Measurements from ENCODE around the gene DUSP18.
"Not testable (repeated sequence)": the region's sequence is repeated elsewhere in the genome, so short reads cannot be mapped to it uniquely, and the experiment has no call there.

The DUSP18 gene

DNA sequence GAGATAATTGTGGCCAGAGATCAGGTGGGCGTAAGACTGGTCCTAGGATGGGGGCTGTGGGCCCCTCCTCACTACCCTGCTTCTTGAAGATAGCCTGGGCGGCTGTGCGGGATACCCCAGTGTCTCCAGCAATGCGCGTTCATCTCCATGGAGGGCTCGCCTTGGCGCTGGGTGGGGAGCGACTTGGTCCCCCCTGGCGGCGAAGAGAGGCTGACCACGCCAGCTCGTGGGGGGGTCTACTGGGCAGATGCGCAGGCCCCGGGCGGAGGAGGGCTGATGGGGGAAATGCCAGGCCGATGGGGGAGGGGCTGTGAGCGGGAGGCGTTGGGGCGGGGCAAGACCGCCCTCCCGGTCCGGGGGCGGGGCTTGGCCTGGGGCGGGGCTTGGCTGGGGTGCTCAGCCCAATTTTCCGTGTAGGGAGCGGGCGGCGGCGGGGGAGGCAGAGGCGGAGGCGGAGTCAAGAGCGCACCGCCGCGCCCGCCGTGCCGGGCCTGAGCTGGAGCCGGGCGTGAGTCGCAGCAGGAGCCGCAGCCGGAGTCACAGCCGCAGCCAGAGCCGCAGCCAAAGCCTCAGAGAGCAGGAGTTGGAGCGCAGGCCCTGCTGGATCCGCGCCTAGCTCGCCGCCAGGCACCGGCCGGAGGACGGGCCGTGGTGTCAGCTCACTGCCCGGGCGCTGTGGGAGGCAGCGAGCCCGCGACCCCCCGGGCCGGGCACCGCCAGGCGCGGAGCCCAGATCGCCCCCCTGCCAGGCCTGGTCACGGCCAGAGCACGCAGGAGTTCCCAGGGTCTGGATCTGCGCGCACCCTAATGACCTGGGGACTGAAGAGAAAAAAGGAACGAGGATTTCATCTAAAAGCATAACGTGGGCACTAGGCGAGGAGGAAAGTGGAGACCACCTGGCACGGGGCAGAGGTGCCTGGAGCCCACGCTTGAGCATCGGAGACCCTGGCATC is 32.1 kb downstream of the DUSP18 start, which contains the start of gene SLC35E4:
TSS of gene SLC35E4 (plus strand) at position 509 of the 953 bp plus-strand sequence. CDS start 670 bp downstream, outside the sequence.
- H3K4me3 ChIP-seq (ENCODE audit: low read length) = peak within 1 kb of the TSS; percentile 55
- no peak within 1 kb of the TSS for H3K27ac ChIP-seq (ENCODE audit: low read length)
- H3K9me3 ChIP-seq (ENCODE audit: control insufficient read depth, low read depth, low read length) = no peaks in the 10 kb centered on the region
- peaks cover 4% of the 10 kb centered on the region for H3K27me3 ChIP-seq (ENCODE audit: control insufficient read depth, insufficient read depth, low read length)
- H3K4me1 ChIP-seq (ENCODE audit: control insufficient read depth, low read depth, low read length) = peaks cover 7% of the 10 kb centered on the region
- no peaks in the 10 kb centered on the region for H3K36me3 ChIP-seq (ENCODE audit: control insufficient read depth, low read depth, low read length)
- peak within 1 kb of the TSS; percentile 39 for H3K9ac ChIP-seq (ENCODE audit: low read length)

DNA sequence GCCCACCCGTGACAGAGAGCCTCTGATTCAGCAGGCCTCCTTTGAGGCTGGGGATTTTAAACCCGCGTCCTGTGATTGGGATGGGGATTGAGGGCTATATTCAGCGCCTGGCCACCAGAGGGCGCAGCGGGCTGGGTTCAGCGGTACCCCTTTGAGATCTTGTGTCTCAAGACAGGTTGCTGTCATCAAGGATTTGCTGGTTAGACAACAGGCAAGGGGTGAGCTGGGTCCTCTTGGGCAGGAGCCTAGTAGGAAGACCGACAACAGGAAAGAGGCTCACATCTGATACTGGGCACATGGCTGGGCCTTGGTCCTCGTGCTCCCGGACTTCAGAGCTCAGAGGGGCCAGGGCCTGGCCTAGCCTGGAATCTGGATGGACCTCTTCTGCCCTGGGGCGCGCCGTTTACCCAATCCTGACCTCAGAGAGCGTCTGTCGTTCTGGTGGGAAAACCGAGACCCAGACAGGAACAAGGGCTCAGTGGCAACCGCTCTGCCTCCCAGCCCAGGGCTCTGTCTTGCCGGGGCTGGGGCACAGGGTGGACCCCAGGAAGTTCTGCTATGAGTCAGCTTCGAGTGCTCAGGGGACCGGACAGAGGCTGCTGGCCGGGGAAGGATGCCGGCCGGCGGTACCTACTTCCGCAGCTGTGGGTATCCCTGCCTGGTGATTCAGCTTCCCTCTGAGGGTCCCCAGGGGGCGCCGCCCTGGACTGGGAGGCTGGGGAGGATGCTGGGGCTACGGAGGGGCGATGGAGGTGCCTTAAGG is 33.0 kb downstream of the DUSP18 start:
- Histone ChIP-seq H3K27me3 (ENCODE audit: control insufficient read depth, insufficient read depth, low read length) (peaks cover 4% of the 10 kb centered on the region), H3K27ac (ENCODE audit: low read length) (no peak overlapping the region), H3K36me3 (ENCODE audit: control insufficient read depth, low read depth, low read length) (no peaks in the 10 kb centered on the region), H3K9ac (ENCODE audit: low read length) (no peak overlapping the region), H3K9me3 (ENCODE audit: control insufficient read depth, low read depth, low read length) (no peaks in the 10 kb centered on the region), H3K4me1 (ENCODE audit: control insufficient read depth, low read depth, low read length) (peaks cover 7% of the 10 kb centered on the region), H3K4me3 (ENCODE audit: low read length) (peak overlapping the region; percentile 55)

DNA sequence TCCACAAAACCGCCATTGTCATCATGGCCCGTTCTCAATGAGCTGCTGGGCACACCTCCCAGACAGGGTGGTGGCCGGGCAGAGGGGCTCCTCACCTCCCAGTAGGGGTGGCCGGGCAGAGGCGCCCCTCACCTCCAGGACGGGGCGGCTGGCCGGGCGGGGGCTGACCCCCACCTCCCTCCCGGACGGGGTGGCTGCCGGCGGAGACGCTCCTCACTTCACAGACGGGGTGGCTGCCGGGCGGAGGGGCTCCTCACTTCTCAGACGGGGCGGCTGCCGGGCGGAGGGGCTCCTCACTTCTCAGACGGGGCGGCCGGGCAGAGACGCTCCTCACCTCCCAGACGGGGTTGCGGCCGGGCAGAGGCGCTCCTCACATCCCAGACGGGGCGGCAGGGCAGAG is 36.2 kb downstream of the DUSP18 start:
- not testable (repeated sequence) for H3K9ac ChIP-seq (ENCODE audit: low read length); H3K36me3 ChIP-seq (ENCODE audit: control insufficient read depth, low read depth, low read length); H3K4me3 ChIP-seq (ENCODE audit: low read length); H3K27ac ChIP-seq (ENCODE audit: low read length); H3K9me3 ChIP-seq (ENCODE audit: control insufficient read depth, low read depth, low read length); H3K27me3 ChIP-seq (ENCODE audit: control insufficient read depth, insufficient read depth, low read length); H3K4me1 ChIP-seq (ENCODE audit: control insufficient read depth, low read depth, low read length)

DNA sequence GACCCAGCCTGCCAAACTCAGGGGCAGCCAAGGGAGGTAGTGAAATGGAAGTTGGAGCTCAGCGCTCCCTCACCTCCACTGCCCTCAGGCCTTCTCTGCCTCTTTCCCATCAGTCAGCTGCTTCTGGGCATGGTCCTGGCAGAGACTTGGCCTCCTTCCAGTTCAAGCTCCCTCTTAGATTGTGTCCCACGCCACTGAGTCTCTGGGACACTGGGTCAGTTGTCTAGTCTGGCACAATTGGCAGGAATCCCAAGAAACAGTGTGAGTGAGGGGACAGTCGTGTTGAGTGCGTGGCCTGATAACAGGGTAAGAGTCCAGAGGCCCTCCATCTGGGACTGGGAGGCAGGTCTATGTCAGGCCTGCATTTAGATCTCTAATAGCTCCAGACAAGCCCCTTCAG is 39.2 kb downstream of the DUSP18 start:
- Histone ChIP-seq H3K4me3 (ENCODE audit: low read length) (no peak overlapping the region), H3K9ac (ENCODE audit: low read length) (no peak overlapping the region), H3K27ac (ENCODE audit: low read length) (no peak overlapping the region), H3K9me3 (ENCODE audit: control insufficient read depth, low read depth, low read length) (no peaks in the 10 kb centered on the region), H3K36me3 (ENCODE audit: control insufficient read depth, low read depth, low read length) (peaks cover 13% of the 10 kb centered on the region), H3K4me1 (ENCODE audit: control insufficient read depth, low read depth, low read length) (no peaks in the 10 kb centered on the region), H3K27me3 (ENCODE audit: control insufficient read depth, insufficient read depth, low read length) (no peaks in the 10 kb centered on the region)

DNA sequence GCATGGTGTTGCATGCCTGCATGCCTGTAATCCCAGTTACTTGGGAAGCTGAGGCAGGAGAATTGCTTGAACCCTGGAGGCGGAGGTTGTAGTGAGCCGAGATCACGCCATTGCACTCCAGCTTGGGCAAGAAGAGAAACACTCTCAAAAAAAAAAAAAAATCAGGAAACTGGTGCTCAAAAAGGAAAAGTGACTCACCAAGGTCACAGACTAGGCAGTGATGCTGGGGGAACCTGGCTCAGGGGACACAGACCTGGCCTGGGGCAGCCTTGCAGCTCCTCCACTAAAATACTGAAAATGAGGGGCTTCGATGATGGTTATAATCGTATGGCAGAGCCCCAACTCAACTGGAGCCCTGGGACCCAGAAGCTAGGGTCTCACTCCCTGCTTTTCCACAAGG is 40.2 kb downstream of the DUSP18 start:
- no peaks in the 10 kb centered on the region for H3K4me1 ChIP-seq (ENCODE audit: control insufficient read depth, low read depth, low read length)
- H3K27me3 ChIP-seq (ENCODE audit: control insufficient read depth, insufficient read depth, low read length) = no peaks in the 10 kb centered on the region
- no peak overlapping the region for H3K27ac ChIP-seq (ENCODE audit: low read length)
- no peak overlapping the region for H3K9ac ChIP-seq (ENCODE audit: low read length)
- H3K4me3 ChIP-seq (ENCODE audit: low read length) = no peak overlapping the region
- H3K9me3 ChIP-seq (ENCODE audit: control insufficient read depth, low read depth, low read length) = no peaks in the 10 kb centered on the region
- H3K36me3 ChIP-seq (ENCODE audit: control insufficient read depth, low read depth, low read length) = peaks cover 22% of the 10 kb centered on the region

DNA sequence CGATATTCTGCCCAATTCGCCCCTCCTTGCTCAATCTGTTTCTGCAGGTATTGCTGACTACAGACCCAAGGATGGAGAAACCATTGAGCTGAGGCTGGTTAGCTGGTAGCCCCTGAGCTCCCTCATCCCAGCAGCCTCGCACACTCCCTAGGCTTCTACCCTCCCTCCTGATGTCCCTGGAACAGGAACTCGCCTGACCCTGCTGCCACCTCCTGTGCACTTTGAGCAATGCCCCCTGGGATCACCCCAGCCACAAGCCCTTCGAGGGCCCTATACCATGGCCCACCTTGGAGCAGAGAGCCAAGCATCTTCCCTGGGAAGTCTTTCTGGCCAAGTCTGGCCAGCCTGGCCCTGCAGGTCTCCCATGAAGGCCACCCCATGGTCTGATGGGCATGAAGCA is 41.3 kb downstream of the DUSP18 start:
- Histone ChIP-seq H3K4me1 (ENCODE audit: control insufficient read depth, low read depth, low read length) (no peaks in the 10 kb centered on the region), H3K27me3 (ENCODE audit: control insufficient read depth, insufficient read depth, low read length) (no peaks in the 10 kb centered on the region), H3K9ac (ENCODE audit: low read length) (no peak overlapping the region), H3K36me3 (ENCODE audit: control insufficient read depth, low read depth, low read length) (peaks cover 26% of the 10 kb centered on the region), H3K9me3 (ENCODE audit: control insufficient read depth, low read depth, low read length) (no peaks in the 10 kb centered on the region), H3K27ac (ENCODE audit: low read length) (no peak overlapping the region), H3K4me3 (ENCODE audit: low read length) (no peak overlapping the region)

DNA sequence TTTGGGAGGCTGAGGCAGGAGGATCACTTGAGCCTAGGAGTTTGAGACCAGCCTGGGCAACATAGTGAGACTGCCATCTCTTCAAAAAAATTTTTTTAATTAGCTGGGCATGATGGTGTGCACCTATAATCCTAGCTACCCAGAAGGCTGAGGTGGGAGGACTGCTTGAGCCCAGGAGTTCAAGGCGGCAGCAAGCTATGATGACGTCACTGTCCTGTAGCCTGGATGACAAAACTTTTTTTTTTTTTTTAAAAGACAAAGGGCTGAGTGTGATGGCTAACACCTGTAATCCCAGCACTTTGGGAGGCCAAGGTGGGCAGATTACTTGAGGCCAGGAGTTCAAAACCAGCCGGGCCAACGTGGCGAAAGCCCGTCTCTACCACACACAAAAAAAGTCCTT is 47.8 kb downstream of the DUSP18 start:
- H3K4me3 ChIP-seq (ENCODE audit: low read length); H3K27me3 ChIP-seq (ENCODE audit: control insufficient read depth, insufficient read depth, low read length); H3K9me3 ChIP-seq (ENCODE audit: control insufficient read depth, low read depth, low read length); H3K9ac ChIP-seq (ENCODE audit: low read length); H3K27ac ChIP-seq (ENCODE audit: low read length); H3K4me1 ChIP-seq (ENCODE audit: control insufficient read depth, low read depth, low read length): not testable (repeated sequence)
- H3K36me3 ChIP-seq (ENCODE audit: control insufficient read depth, low read depth, low read length) = peaks cover 61% of the 10 kb centered on the region

DNA sequence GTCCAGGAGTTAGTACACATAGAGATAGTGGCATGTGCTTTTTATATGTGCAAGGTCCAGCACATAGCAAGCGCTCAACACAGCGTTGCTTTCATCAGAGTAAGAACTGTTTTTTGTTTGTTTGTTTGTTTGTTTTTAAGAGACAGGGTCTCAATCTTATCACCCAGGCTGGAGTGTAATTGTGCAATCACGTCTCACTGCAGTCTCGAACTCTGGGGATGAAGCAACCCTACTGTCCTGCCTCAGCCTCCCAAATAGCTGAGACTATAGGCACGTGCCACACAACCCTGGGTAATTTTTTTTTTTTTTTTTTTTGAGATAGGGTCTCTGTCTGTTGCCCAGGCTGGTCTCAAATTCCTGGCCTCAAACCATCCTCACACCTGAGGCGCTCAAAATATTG is 49.9 kb downstream of the DUSP18 start:
- H3K36me3 ChIP-seq (ENCODE audit: control insufficient read depth, low read depth, low read length) = peaks cover 60% of the 10 kb centered on the region
- H3K9me3 ChIP-seq (ENCODE audit: control insufficient read depth, low read depth, low read length) = no peaks in the 10 kb centered on the region
- H3K27ac ChIP-seq (ENCODE audit: low read length) = no peak overlapping the region

DNA sequence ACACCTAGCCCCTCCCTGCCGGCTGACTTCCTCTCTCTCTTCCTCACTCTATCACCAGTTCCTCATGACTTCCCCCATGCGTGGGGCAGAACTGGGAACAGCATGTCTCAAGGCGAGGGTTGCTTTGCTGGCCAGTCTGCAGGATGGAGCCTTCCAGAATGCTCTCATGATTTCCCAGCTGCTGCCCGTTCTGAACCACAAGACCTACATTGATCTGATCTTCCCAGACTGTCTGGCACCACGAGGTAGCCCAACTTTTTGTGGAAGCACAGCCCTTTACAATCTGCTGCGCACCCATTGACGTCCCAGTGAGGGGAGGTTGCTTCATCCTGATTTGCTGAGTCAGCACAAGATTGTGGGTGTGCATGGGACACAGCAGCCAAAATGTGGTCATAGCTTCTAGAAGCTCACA is 52.1 kb downstream of the DUSP18 start:
- no peak overlapping the region for H3K27ac ChIP-seq (ENCODE audit: low read length)

More for the DNA sequence above, 49.9 kb downstream of the DUSP18 start:
- H3K27me3 ChIP-seq (ENCODE audit: control insufficient read depth, insufficient read depth, low read length) = no peaks in the 10 kb centered on the region
- H3K4me1 ChIP-seq (ENCODE audit: control insufficient read depth, low read depth, low read length) = no peaks in the 10 kb centered on the region
- no peak overlapping the region for H3K9ac ChIP-seq (ENCODE audit: low read length)
- no peak overlapping the region for H3K4me3 ChIP-seq (ENCODE audit: low read length)

DNA sequence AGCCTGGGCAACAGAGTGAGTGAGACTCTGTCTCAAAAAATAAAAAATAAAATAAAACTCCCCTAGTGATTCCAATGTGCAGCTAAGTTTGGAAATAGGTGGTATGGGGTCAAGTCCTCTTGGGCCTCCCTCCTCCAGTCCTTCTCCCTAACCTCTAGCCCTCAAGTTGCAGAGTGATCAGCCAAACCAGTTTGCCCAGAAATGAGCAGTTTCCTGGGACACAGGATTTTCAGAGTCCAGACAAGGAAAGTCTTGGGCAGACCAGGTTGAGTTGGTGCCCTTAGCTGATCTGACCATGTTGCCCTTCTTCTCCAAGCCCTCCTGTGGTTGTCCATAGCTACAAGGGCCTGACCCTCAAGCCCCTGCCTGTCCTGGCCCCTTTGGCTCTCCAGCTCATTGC is 52.8 kb downstream of the DUSP18 start:
- no peak overlapping the region for H3K4me3 ChIP-seq (ENCODE audit: low read length)
- H3K36me3 ChIP-seq (ENCODE audit: control insufficient read depth, low read depth, low read length) = peaks cover 52% of the 10 kb centered on the region

More for the DNA sequence above, 52.1 kb downstream of the DUSP18 start:
- H3K9me3 ChIP-seq (ENCODE audit: control insufficient read depth, low read depth, low read length) = no peaks in the 10 kb centered on the region
- no peak overlapping the region for H3K4me3 ChIP-seq (ENCODE audit: low read length)
- peaks cover 56% of the 10 kb centered on the region for H3K36me3 ChIP-seq (ENCODE audit: control insufficient read depth, low read depth, low read length)
- no peaks in the 10 kb centered on the region for H3K27me3 ChIP-seq (ENCODE audit: control insufficient read depth, insufficient read depth, low read length)
- no peak overlapping the region for H3K9ac ChIP-seq (ENCODE audit: low read length)
- H3K4me1 ChIP-seq (ENCODE audit: control insufficient read depth, low read depth, low read length) = no peaks in the 10 kb centered on the region

DNA sequence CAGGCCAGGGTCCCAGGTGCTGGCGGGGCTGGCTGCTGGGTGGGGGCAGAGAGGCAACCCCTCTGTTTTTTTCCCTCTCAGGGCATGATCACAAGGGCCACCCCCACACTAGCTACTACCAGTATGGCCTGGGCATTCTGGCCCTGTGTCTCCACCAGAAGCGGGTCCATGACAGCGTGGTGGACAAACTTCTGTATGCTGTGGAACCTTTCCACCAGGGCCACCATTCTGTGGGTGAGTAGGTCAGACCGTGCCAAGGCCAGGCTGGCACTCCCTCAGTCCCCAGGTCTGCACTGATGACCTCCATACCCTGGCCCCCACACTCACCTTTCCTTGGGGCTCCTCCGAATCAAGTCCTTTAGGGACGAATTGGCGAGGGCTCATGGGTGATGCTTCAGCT is 53.4 kb downstream of the DUSP18 start:
- no peaks in the 10 kb centered on the region for H3K27me3 ChIP-seq (ENCODE audit: control insufficient read depth, insufficient read depth, low read length)
- H3K27ac ChIP-seq (ENCODE audit: low read length) = no peak overlapping the region
- no peaks in the 10 kb centered on the region for H3K9me3 ChIP-seq (ENCODE audit: control insufficient read depth, low read depth, low read length)
- H3K36me3 ChIP-seq (ENCODE audit: control insufficient read depth, low read depth, low read length) = peaks cover 47% of the 10 kb centered on the region
- peaks cover under 1% of the 10 kb centered on the region for H3K4me1 ChIP-seq (ENCODE audit: control insufficient read depth, low read depth, low read length)
- H3K9ac ChIP-seq (ENCODE audit: low read length) = no peak overlapping the region
- H3K4me3 ChIP-seq (ENCODE audit: low read length) = no peak overlapping the region

More for the DNA sequence above, 52.8 kb downstream of the DUSP18 start:
- Histone ChIP-seq H3K9ac (ENCODE audit: low read length) (no peak overlapping the region), H3K4me1 (ENCODE audit: control insufficient read depth, low read depth, low read length) (no peaks in the 10 kb centered on the region), H3K27me3 (ENCODE audit: control insufficient read depth, insufficient read depth, low read length) (no peaks in the 10 kb centered on the region), H3K27ac (ENCODE audit: low read length) (no peak overlapping the region), H3K9me3 (ENCODE audit: control insufficient read depth, low read depth, low read length) (no peaks in the 10 kb centered on the region)
